Measurements from ENCODE around the gene ADORA2A. TPM values are rescaled to one million over a fixed set of nuclear protein-coding genes. Genes with fewer than 3 reads are reported as not detected.

ADORA2A gene
- total RNA-seq, 2 experiments from 2014 or later = 15.5 to 16.4 TPM

DNA sequence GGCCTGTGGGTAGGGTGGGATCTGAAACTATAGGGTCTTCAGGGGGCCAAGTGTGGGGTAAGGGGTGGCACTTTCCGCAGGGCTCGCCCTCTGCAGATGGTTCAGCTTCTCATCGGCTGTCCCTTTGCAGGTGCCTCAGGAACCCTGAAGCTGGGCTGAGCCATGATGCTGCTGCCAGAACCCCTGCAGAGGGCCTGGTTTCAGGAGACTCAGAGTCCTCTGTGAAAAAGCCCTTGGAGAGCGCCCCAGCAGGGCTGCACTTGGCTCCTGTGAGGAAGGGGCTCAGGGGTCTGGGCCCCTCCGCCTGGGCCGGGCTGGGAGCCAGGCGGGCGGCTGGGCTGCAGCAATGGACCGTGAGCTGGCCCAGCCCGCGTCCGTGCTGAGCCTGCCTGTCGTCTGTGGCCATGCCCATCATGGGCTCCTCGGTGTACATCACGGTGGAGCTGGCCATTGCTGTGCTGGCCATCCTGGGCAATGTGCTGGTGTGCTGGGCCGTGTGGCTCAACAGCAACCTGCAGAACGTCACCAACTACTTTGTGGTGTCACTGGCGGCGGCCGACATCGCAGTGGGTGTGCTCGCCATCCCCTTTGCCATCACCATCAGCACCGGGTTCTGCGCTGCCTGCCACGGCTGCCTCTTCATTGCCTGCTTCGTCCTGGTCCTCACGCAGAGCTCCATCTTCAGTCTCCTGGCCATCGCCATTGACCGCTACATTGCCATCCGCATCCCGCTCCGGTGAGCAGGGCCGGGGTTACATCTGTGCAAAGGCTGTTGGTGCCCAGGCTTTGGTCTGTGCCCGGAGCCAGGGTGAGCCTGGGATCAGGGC, 5.8 kb downstream of the ADORA2A start:
- Histone ChIP-seq H3K27me3 (ENCODE audit: control insufficient read depth in 1 of 2, insufficient read depth in 2 of 2, low read length in 2 of 2) (no peaks in the 10 kb centered on the region), H3K4me3 (ENCODE audit: low read length) (no peak overlapping the region), H3K27ac (ENCODE audit: low read depth in 1 of 2, low read length in 2 of 2) (peak overlapping the region; percentile 66 to 98), H3K36me3 (ENCODE audit: insufficient read depth, low read length) (peaks cover 41% of the 10 kb centered on the region), H3K4me1 (ENCODE audit: insufficient read depth, low read length) (peaks cover 96% of the 10 kb centered on the region), H3K9me3 (ENCODE audit: control insufficient read depth in 1 of 2, insufficient read depth in 1 of 2, low read length in 2 of 2) (no peaks in the 10 kb centered on the region)
- intact Hi-C loops (cut with DNase I, micrococcal nuclease) = loop anchor here in 1 of 2 experiments (10.0 kb wide), 1 partner anchor 518 kb away; no protein-coding TSS in a partner anchor
- TF ChIP-seq, protein P1, sequence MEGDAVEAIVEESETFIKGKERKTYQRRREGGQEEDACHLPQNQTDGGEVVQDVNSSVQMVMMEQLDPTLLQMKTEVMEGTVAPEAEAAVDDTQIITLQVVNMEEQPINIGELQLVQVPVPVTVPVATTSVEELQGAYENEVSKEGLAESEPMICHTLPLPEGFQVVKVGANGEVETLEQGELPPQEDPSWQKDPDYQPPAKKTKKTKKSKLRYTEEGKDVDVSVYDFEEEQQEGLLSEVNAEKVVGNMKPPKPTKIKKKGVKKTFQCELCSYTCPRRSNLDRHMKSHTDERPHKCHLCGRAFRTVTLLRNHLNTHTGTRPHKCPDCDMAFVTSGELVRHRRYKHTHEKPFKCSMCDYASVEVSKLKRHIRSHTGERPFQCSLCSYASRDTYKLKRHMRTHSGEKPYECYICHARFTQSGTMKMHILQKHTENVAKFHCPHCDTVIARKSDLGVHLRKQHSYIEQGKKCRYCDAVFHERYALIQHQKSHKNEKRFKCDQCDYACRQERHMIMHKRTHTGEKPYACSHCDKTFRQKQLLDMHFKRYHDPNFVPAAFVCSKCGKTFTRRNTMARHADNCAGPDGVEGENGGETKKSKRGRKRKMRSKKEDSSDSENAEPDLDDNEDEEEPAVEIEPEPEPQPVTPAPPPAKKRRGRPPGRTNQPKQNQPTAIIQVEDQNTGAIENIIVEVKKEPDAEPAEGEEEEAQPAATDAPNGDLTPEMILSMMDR (IDR thresholded peaks at IDR 0.05) = no peak
- peaks cover 96% of the 10 kb centered on the region for H3K4me1 Mint-ChIP-seq (ENCODE audit: low read depth)
- no peaks in the 10 kb centered on the region for H3K9me3 Mint-ChIP-seq
- ChIA-PET POLR2A (no interaction called here), CTCF (interaction anchor here (1.8 kb wide), 1 partner anchor 9 kb away, joined by 4 read pairs; no protein-coding TSS in a partner anchor)
- H3K4me3 Mint-ChIP-seq = no peak overlapping the region
- DNase-seq = no peak
- peaks cover 43% of the 10 kb centered on the region for H3K36me3 Mint-ChIP-seq (ENCODE audit: low read depth)
- peak overlapping the region; percentile 92 for H3K27ac Mint-ChIP-seq
- H3K27me3 Mint-ChIP-seq = no peaks in the 10 kb centered on the region
- ATAC-seq (ENCODE audit: poor library complexity) = no peak

DNA sequence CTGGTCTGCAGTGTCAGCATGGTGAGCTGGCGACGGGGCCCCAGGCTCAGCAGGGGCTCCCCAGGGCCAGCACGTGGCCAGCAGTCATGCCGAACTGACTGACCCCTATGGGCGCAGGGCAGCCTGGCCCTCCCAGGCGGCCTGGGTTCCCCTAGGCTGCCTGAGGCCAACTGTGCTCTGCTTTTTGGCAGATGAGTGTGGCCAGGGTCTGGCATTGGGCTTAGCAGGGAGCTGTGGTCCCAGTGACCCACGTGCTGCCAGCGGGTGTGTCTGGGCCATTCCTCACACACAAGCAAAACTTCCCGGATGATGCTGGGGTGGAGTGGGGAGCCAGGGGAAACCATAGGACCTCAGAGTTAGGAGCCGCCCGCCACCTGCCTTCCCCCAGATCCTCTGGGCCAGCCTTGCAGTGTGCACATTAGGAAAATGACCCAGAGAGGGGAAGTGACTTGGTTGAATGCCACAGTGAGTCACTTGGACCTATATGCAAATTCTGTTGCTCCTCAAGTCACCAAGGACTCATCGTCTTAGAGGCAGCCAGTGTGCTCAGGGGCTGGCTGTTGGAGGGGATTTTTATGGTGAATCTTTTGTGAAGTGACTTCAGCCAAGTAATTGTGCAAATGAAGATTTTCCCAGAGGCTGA, 6.5 kb downstream of the ADORA2A start:
- H3K27ac ChIP-seq (ENCODE audit: low read depth in 1 of 2, low read length in 2 of 2) = peak overlapping the region; percentile 66 to 98
- H3K4me3 Mint-ChIP-seq = peak overlapping the region; percentile 82
- POLR2A ChIA-PET = interaction anchor here (1.6 to 2.4 kb wide), 3 partner anchors 11 to 20 kb away, joined by 4 to 14 read pairs (median 5); no protein-coding TSS in a partner anchor
- intact Hi-C loops (cut with DNase I, micrococcal nuclease) = loop anchor here in 1 of 2 experiments (10.0 kb wide), 1 partner anchor 519 kb away; no protein-coding TSS in a partner anchor
- H3K4me1 Mint-ChIP-seq (ENCODE audit: low read depth) = peaks cover 93% of the 10 kb centered on the region
- H3K4me3 ChIP-seq (ENCODE audit: low read length) = no peak overlapping the region
- no peaks in the 10 kb centered on the region for H3K9me3 Mint-ChIP-seq
- peaks cover 47% of the 10 kb centered on the region for H3K36me3 ChIP-seq (ENCODE audit: insufficient read depth, low read length)
- peak overlapping the region; percentile 92 for H3K27ac Mint-ChIP-seq
- peak in 4 of 14 experiments; percentile 19 to 77 (median 54) for DNase-seq
- H3K4me1 ChIP-seq (ENCODE audit: insufficient read depth, low read length) = peaks cover 93% of the 10 kb centered on the region
- peaks cover 45% of the 10 kb centered on the region for H3K36me3 Mint-ChIP-seq (ENCODE audit: low read depth)
- H3K27me3 Mint-ChIP-seq = no peaks in the 10 kb centered on the region
- CTCF ChIA-PET = interaction anchor here (2.5 kb wide), 1 partner anchor 10 kb away, joined by 17 read pairs; no protein-coding TSS in a partner anchor
- H3K9me3 ChIP-seq (ENCODE audit: control insufficient read depth in 1 of 2, insufficient read depth in 1 of 2, low read length in 2 of 2) = no peaks in the 10 kb centered on the region
- ATAC-seq (ENCODE audit: poor library complexity) = peak; percentile 43
- TF ChIP-seq, protein P1 (IDR thresholded peaks at IDR 0.05) = no peak
- H3K27me3 ChIP-seq (ENCODE audit: control insufficient read depth in 1 of 2, insufficient read depth in 2 of 2, low read length in 2 of 2) = no peaks in the 10 kb centered on the region

All from CD4-positive, alpha-beta T cell (primary cell).